ENCODE data around the gene MYL2.

DNA sequence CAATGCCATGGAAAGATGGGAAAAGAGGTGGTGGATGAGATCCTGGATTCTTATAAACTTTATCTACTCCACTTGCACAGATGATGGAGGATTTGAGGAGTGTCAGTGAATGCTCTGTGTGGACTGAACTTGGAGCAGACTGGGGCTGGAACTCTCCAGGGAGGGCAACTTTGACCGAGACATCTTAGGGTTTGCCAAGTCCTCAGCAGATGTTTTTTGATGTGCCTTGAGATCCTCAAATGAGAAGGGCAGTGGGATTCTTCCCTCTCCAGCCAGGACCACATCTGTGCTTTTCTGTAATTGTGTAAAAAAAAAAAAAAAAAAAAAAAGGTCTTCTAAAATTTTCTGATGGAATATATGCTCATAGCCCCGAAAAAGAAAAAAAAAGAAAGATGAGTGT is 23.0 kb upstream of the MYL2 start:
- TF ChIP-seq TCF7L2 (IDR thresholded peaks at IDR 0.05; ENCODE audit: borderline replicate concordance, extremely low read depth, insufficient read depth, insufficient read length), result no peak
- TF ChIP-seq ATF3 (IDR thresholded peaks at IDR 0.05), result no peak
- TF ChIP-seq EZH2phosphoT487 (IDR thresholded peaks at IDR 0.05; ENCODE audit: borderline replicate concordance), result no peak
- TF ChIP-seq CTCF (IDR thresholded peaks at IDR 0.05 in 2 of 3, conservative IDR thresholded peaks at IDR 0.05 in 1 of 3; ENCODE audit: borderline replicate concordance in 1 of 3, insufficient read depth in 1 of 3, low read depth in 2 of 3, low read length in 2 of 3), result no peak
- no peak for TF ChIP-seq EZH2 (IDR thresholded peaks at IDR 0.05)
- TF ChIP-seq ZFX (IDR thresholded peaks at IDR 0.05), result no peak
- no peak for TF ChIP-seq YY1 (IDR thresholded peaks at IDR 0.05; ENCODE audit: extremely low read depth, insufficient replicate concordance, low read depth, low read length)
- no peak for TF ChIP-seq CEBPB (IDR thresholded peaks at IDR 0.05; ENCODE audit: low read depth)
